NCI-H1092 treated with DMSO at 0.1 percent for 48 hours (cell line): Measurements from ENCODE around the gene TRERF1.

ENCODE experiments used
- DNase-seq: peaks from one replicate; lab custom pipeline; 2025; lab: John Stamatoyannopoulos, UW

TRERF1 gene

DNA sequence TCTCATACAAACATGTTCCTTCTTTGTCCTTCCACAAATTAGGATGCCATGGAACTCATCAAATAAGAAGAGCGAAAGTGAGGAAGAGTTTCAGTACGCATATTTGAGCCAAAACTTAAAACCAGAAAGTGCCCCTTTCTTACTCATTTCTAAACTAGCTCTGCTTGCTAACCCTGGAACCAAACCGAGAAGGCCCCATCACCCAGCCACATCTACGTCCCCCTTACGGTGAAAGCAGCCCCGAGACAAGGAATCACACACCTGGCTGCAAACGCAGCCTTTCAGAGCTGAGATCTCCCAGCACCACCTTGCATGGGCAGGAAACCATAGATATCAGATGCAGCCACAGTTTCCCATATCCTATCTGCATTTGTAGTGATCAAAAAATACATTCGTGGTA, 28.5 kb downstream of the TRERF1 start:
- no peak for DNase-seq

- no peak for DNase-seq
These were observed 31.0 kb downstream of the TRERF1 start for GRCh38 chr6:42420741-42421140.

DNA sequence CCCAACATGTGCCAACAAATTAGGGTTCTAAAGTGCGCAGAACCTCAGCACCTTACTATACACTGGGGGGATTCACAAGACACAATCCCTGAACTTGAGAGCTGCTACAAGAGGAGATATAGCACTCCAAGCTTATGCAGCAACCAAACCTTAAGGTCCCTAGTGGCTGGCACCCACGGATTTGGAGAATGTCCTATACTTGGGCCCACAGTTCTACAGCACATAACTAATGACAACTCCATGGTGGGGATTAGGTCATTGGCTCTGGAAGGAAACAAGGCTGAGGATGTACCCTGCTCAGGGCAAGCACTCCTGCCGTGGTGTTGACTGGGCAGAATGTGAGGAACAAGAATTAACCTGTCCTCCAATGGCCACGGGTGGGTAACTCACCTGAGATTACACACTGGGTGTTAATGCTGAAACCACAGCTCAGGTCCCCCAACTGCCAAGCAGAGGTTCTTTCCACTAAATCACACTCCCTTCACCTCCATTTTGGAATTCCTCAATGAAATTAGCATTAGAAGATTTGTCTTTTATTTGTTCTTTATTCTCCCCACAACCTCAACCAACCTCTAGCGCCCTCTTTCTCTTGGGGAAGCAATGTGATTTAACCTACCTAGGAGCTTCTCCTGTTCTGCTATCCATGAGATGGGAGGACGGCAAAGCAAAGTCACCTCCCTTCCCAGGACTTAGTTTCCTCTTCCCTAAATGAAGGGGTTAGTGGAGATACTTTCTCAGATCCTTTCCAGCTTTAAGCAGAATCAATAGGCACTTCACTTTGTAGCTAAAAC, 32.0 kb downstream of the TRERF1 start:
- no peak for DNase-seq

- DNase-seq = no peak
These were observed 33.0 kb downstream of the TRERF1 start for GRCh38 chr6:42418724-42419123.

DNA sequence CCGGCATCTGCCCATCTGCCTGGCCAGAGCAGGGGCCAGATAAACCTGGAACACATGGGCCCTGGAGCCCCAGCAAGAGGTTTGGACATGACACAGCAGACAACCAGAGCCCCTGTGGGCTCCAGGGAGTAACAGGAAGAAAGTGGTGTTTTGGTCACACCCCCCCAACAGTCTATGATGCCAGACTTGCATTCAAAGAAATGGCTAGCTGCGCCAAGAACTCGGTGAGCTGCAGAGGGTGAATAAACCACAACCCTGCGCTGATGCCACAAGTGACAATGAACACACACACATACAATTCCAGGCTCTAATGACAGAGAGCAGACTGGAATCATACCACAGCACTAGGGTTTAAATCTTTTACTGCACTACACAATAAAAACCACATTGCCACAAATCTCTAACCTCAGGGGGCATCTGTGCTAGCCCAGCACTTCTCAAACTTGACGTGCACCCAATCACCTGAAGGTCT, 34.0 kb downstream of the TRERF1 start:
- DNase-seq = no peak

GRCh38 chr6:42411406-42411805, 40.3 kb downstream of the TRERF1 start:
- no peak for DNase-seq

- no peak for DNase-seq
These were observed 40.9 kb downstream of the TRERF1 start for GRCh38 chr6:42410861-42411260.

GRCh38 chr6:42409581-42409980, 42.1 kb downstream of the TRERF1 start:
- no peak for DNase-seq

DNA sequence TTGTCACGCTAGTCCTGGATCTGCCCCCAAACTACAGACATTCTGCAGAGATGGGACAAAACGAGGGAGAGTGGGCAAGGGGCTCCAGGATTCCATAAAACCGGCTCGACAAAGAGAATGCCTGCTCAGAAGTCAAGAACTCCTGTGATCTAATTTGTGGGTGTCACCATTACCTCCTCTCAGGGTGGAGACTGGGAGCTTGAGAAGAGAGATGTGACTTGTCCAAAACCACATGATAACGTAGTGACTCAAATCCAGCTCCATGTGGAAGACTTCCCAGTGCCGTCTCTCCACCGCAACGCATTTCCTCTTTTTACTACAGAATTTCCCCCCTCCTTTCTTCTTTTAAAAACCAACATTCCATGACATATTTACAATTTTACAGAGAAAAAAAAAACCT, 44.3 kb downstream of the TRERF1 start:
- DNase-seq = no peak

- no peak for DNase-seq
These were observed 45.1 kb downstream of the TRERF1 start for GRCh38 chr6:42406306-42407280.

DNA sequence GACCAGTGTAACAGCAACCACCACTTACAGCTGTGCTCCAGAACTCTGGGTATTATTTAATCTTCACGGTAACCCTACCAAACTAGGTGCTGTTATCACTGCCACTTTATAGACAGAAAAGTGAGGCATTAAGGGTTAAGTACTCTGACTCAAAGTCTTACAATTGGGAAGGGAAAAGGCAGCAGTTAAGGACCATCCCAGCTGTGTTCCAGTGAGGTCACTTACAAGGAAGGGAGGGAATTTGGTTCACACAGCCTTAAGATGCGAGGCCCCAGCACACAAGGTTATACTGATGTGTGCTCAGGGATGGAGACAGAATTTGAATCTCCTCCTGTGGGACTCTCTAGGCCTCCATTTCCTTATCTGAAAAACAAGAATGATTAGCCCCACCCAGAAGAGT, 46.7 kb downstream of the TRERF1 start:
- no peak for DNase-seq

- no peak for DNase-seq
These were observed 47.2 kb downstream of the TRERF1 start for GRCh38 chr6:42404484-42404883.

GRCh38 chr6:42403831-42404230, 47.9 kb downstream of the TRERF1 start:
- no peak for DNase-seq

DNA sequence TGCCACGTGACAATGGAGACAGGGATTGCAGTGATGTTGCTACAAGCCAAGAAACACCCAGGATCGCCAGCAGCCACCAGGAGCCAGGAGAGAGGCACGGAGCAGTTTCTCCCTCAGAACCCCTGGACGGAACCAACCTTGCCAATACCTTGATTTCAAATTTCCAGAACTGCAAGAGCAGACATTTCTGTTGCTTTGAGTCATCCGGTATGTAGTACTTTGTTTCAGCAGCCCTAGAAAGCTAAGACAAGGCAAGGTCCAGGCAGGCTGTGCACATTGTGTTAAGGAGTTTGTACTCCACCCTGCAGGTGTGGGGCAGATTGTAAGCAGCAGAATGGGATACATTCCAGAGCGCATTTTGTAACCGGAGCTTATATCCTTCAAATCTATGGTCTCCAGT, 48.3 kb downstream of the TRERF1 start:
- DNase-seq = no peak

- DNase-seq = no peak
These were observed 49.5 kb downstream of the TRERF1 start for GRCh38 chr6:42402184-42402583.

DNA sequence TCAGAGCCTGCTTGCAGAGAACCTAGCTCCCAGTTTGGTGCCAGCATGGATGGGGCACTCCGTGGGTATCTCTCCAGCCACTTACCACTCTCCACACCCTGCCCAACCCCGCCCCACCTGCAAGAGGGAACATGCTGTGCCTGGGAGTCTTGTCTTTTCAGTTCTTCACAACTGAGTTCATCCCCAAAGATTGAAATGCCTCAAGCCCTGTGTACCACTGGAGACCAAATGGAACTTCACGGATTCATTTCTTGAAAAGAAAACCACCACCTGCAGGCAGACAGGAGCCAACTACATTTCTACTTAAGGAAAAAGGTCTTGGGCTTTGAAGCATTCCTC, 50.1 kb downstream of the TRERF1 start:
- no peak for DNase-seq

- DNase-seq = no peak
These were observed 50.7 kb downstream of the TRERF1 start for GRCh38 chr6:42400886-42401612.

DNA sequence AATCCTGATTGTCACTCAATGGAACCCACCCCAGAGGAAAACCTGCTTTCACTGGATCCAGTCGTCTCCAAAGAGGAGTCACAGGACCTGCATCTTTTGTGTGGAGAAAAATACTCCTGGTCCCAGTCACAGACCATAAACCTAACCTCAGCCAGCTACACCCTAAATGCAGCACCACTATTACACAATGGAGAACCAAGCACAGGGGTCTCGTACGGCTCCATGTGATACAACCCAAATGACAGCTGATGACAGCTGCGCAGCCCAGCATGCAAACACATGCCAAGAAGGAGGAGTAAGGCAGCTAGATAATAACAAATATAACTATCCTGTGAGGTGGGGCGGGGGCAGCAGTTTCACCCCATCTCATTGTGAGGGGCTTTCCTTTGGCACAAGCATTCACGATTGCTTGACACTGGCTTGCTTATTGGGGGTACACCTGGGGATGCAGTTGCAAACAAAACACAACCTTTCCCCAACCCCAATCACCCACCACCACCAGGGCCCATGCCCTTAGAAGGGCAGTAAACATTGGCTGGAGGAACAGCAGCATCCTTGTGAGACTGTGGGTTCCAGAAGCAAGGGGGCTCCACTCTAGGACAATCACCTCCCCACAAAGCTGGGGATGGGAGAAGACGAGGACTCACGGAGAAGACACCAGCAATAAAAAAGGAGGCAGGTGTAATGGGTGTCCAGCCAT, 51.5 kb downstream of the TRERF1 start:
- DNase-seq = no peak

DNA sequence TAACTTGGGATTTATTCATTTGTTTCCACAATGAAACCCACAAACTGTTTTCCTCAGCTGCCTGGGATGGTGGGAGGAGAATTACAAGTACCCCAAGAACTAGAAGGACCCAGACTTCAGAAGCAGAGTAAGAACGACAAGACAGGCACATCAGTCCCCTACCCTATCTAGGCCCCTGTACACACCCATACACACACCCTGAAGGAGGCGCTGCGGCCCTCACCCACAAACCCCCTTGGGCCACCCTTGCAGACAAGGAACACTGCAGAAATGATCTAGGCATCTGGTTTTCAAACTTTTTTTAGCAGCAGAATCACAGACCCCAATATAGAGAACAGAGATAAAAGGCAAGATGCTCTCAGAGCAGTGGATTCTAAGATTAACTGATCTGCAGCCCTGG, 55.0 kb downstream of the TRERF1 start:
- DNase-seq = no peak

GRCh38 chr6:42394881-42395620, 56.7 kb downstream of the TRERF1 start:
- no peak for DNase-seq

- DNase-seq = no peak
These were observed 57.6 kb downstream of the TRERF1 start for GRCh38 chr6:42394151-42394550.
